Loucy (cell line): ENCODE results near the gene KL.

Source experiments
- EZH2phosphoT487 ChIP-seq: fragments of 200-600 bp; IDR thresholded peaks from 2 replicates; pipeline ENCODE4 v1.6.1; 2018; ENCODE audit warnings: antibody characterized with exemption, mild to moderate bottlenecking, moderate library complexity, borderline replicate concordance
- TF ChIP-seq, protein P1 (sequence below): fragments of 200-600 bp; sonication (generic); conservative IDR thresholded peaks from 2 replicates; pipeline ENCODE4 v1.5.1; 2014; ENCODE audit warnings: mild to moderate bottlenecking, antibody characterized with exemption, low read length

DNA sequence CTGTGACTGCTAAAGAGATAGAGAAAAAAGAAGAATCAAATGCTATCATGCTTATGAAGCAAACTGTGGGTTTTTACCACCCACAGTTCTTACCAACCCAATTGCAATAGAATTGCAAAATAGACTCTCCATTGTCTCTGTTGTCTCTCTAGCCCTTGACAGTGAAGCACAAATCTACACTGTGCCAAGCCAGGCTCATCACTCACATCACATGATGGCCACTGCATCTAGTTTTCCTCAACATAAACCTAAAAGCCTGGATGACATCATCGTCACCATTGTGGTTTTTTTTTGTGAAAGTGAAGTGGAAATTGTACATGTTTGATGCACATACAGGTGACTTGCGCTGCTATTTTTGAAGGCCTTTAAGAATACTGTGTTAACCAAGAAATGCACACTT, 56.1 kb downstream of the KL start:
- TF ChIP-seq, protein P1, sequence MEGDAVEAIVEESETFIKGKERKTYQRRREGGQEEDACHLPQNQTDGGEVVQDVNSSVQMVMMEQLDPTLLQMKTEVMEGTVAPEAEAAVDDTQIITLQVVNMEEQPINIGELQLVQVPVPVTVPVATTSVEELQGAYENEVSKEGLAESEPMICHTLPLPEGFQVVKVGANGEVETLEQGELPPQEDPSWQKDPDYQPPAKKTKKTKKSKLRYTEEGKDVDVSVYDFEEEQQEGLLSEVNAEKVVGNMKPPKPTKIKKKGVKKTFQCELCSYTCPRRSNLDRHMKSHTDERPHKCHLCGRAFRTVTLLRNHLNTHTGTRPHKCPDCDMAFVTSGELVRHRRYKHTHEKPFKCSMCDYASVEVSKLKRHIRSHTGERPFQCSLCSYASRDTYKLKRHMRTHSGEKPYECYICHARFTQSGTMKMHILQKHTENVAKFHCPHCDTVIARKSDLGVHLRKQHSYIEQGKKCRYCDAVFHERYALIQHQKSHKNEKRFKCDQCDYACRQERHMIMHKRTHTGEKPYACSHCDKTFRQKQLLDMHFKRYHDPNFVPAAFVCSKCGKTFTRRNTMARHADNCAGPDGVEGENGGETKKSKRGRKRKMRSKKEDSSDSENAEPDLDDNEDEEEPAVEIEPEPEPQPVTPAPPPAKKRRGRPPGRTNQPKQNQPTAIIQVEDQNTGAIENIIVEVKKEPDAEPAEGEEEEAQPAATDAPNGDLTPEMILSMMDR, result no peak
- no peak for TF ChIP-seq EZH2phosphoT487
